GM18502 (cell line): ENCODE data around the gene FUNDC1.
"Not testable (repeated sequence)": the region's sequence is repeated elsewhere in the genome, so short reads cannot be mapped to it uniquely, and the experiment has no call there.

Experiments
- ATAC-seq: cut with Tn5 transposase; IDR thresholded peaks from one replicate; pipeline ENCODE4 v1.9.1; 2021; ENCODE audit warnings: mild to moderate bottlenecking; ENCODE audit not compliant: unreplicated experiment, poor library complexity

FUNDC1 gene, protein sequence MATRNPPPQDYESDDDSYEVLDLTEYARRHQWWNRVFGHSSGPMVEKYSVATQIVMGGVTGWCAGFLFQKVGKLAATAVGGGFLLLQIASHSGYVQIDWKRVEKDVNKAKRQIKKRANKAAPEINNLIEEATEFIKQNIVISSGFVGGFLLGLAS

DNA sequence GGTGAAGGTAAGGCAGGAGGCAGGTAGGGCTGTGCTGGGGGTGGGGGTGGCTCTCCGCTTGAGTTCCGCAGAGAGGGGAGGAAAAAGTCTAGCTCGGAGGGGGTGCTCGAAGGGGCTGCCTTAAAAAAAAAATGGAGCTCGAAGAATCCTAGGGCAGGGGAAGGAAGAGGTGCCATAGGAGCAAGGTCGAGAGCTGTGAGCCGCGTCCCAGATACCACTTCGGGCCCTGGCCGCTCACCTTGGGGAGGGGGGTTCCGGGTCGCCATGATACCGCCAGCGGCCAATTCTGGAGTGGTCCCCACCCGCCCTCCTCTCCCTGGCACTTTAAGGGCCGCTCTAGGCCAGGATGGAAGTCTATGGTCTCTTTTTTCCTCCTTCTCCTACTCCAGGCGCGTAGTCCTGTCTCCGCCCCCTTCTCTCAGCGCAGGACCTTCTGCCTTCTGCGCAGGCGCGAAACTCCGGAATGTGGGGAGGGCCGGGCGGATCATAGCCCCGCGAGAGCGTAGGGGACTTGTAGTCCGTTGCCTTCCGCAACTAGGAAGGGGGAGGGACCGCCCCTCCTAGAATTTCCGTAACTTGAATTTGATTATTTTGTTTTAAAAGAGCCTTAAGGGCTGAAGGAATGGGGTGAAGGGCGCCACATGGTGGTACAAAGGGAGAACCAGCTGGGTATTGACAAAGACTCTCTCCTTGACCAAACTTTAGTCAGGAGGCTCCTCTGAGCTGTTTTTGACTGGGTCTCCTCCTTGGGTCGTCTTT, at the start of gene FUNDC1:
Gene FUNDC1, minus strand, starts transcription at position 293 of the 759 bp plus-strand sequence. Its CDS starts 27 bp downstream, at position 266.
- ATAC-seq = peak; percentile 99

DNA sequence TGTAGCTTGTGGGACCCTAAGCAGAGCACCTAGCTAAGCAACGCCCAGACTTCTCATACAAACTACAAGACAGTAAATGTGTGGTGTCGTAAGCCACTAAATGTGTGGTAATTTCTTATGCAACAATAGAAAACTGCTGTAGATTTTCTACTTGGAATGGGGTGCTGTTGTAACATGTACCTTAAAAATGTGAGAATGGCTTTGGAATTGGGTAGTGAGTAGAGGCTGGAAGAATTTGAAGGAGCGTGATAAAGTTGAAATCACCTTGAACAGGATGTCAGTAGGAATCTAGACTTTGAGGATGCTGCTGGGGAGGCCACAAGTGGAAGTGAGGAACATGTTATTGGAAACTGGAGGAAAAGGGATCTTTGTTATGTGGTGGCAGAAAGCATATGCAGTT, 43.2 kb upstream of the FUNDC1 start:
- ATAC-seq = no peak

DNA sequence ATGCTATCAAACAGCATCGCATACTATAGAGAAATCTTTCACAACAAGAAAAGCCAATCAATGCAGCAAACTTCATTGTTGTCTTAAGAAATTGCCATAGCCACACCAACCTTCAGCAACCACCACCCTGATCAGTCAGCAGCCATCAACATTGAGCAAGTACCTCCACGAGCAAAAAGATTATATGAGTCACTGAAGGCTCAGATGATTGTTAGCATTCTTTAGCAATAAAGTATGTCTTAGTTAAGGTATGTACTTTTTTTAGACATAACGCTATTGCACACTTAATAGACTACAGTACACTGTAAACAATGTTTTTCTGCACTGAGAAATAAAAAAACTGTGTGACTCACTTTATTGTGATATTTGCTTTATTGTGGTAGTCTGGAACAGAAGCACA, 37.8 kb upstream of the FUNDC1 start:
- ATAC-seq = no peak

DNA sequence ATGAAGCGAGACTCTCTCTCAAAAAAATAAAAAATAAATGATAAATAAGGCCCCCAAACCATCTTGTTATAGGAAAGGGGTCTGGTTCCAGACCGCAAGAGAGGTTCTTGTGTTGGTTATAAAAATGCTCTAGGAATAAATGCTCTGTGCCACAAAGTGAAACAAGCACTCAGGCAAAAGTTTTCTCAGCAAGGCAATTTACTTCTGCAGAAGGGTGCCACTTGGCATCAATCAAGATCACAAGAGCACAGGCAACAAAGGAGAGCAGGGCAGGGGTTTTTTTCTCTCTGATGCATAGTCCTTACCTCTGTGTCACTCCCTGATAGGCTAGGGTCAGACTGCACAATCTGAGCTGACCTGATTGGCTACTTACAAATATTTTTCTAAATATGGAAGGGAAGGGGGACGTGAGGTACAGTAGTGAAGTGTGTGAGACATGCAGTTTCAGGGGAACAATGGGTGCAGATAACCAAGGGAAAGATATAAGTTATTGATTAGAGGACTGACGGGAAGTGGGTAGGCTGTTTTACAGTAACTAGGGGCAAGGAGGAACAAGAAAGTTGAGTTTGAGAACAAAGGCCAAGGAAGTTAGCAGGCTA, 29.8 kb upstream of the FUNDC1 start:
- no peak for ATAC-seq

DNA sequence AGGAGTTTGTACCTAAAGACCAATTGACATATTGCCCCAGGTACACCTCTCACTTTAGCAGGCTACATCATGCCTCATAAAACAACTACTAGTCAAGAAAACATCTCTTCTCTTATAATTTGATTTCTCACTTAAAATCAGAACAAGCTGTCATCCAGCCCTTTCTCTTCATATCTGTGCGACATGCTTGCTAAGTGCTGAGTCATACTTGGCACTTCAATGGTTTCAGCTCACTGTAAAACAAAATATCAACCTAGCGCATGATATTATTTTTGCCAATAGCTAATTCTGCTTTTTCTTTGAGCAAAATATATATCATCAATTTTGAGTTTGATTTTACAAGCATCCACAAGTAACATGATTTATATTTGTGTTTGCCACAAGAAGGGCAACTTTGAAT, 27.9 kb upstream of the FUNDC1 start:
- no peak for ATAC-seq

DNA sequence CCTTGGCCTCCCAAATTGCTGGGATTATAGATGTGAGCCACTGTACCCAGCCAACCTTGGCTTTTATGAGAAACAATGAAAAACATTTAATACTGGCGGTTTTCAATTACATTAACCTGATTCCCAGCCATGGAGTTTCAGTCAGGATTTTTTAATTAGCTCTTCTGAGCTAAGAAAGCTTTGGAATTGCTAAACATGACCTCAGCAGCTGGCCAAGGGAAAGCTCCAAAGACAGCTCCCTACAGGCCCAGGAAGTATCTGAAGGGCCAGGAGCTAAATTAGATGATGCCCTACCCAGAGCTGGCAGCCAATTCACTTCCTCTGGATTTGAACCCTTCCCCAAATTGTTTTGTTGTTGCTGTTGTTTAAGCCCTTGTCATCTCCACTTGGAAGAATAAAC, 26.5 kb upstream of the FUNDC1 start:
- ATAC-seq = no peak

DNA sequence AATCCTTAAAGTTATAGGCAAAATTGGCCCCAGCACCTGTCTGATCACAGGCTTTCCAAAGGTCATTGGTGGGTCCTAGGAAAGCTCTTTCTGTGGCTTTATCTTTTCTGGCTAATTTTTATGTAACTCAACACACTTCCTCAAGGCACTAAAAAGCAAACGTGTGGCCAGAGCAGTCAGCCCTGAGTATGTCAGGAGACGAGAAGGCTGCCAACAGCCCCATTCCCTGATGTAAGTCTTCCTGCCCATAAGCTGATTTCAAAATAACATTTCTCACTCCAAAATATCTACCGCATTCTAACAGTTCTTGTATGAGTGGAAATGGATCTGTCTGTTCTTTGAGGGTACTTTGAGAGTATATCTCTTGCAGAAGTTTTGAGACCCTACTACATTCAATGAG, 25.5 kb upstream of the FUNDC1 start:
- ATAC-seq = no peak

DNA sequence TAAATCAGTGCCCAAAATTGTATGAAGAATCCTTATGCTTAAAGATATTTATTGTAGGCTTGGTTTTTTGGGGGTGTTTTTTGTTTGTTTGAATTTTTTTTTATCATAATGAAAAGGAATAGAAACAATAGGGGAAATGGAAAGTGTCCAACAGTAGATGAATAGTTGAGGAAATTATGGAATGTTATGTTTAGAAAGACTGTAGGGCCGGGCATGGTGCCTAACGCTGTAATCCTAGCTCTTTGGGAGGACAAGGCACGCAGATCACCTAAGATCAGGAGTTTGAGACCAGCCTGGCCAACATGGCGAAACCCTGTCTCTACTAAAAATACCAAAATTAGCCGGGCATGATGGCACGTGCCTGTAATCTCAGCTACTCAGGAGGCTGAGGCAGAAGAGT, 19.2 kb upstream of the FUNDC1 start:
- ATAC-seq = not testable (repeated sequence)

DNA sequence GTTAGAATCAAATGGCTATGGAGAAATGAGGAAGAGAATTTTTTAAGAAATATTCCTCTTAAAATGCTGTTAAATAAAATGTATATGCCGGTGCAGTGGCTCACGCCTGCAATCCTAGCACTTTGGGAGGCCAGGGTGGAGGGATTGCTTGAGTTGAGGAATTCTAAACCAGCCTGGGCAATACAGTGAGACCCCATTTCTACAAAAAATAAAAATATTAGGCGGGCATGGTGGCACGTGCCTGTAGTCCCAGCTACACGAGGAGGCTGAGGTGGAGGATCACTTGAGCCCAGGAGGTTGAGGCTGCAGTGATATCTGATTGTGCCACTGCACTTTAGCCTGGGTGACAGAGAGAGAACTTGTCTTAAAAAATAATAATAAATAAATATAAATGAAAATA, 7.9 kb upstream of the FUNDC1 start:
- no peak for ATAC-seq

DNA sequence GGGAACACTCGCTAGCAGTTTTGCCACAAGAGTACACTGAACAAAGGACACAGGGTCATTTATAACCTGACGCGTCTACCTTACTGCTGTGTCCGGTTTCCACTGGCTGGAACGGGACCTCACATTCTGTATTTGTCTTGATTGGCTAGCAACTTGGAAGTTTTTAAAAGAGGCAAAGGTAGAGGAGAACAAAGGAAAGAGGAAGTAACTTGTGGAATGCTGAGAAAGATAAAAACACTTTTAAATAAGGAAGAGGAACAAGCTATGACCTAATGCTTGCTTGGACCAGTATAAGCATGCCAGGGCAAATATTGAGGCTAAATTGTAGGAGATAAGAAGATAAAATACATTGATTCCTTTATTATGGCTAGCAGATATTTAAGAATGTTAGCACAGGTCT, 2.8 kb upstream of the FUNDC1 start:
- ATAC-seq = not testable (repeated sequence)

DNA sequence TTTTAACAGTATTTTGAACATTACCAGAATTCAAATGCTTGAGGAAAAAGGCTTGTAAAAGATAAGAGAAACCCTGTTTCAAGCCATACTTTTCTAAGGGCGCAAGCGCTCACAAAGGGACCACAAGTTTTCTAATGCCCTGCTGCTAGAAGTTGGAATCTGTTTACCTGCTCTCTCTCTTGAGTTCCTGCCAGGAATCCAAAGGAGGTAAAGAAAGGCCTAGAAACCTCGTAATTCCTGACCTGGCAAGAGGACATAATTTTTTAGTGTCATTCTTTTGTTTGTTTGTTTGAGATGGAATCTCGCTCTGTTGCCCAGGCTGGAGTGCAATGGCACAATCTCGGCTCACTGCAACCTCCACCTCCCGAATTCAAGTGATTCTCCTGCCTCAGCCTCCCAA, 1.4 kb upstream of the FUNDC1 start:
- ATAC-seq = no peak

DNA sequence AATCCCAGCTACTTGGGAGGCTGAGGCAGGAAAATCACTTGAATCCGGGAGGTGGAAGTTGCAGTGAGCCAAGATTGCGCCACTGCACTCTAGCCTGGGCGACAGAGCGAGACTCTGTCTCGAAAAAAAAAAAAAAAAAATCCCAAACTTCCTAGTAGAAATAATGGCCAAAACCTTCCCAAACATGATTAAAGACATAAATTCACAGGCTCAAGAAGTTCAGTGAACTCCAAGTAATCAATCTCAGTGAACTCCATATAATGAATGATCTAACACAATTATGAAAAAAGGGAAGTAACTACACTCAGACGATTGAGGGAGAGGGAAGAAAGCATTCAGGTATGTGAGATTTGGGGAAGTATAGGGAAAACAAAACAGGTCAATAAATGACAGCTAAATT, 6.5 kb downstream of the FUNDC1 start:
- no peak for ATAC-seq

DNA sequence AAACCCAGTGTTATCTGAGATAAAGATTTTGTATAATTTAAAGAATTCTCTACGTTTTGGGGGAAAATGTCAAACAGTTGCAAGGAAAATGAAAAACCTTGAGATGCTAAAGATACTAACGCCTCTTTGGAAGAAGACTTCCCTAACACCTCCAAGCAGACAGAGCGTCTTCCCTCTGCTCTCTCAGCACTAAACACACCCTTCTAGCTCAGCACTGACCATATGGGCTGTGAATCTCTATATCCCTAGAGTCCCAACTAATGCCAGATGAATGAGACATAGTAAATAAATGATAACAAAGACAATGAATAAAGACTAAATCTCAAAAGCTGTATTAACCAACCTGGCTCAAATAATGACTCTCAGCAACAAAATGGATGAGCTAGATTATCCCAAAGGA, 13.3 kb downstream of the FUNDC1 start:
- ATAC-seq = no peak

DNA sequence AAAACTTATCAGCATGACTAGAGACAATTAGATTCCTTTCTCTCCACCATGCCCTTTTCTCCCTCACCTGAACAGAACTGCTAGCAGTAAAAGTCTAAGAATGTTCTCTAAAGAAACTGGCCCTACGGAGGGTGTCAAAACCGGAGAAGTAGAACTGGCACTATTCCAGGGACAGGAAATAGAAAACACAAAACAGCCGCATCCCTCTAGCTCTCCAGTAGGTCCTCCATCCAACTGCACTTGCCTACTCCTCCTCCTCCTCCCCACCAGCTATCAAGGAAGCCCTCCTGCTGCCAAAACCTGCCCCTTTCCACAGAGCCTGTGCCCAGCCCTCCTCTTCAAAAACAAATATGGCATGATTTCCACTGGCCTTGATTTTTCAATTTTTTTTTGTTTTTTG, 28.4 kb downstream of the FUNDC1 start:
- ATAC-seq = no peak

DNA sequence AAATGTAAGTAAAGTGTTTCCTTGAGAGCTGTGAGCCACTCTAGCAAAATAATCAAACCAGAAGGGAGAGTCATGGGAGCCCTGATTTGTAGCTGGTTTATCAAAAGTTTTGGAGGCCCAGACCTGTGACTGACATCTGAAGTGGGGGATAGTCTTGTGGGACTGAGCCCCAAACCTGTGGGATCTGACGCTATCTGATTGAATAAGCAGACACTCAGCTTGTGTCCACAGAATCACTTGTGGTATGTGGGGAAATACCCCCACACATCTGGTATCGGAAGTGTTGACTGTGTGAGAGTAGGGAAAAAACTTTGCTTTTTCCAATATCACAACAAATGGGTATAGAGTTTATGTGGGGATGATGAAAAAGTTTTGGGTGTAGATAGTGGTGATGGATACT, 35.4 kb downstream of the FUNDC1 start:
- ATAC-seq = peak; percentile 62

DNA sequence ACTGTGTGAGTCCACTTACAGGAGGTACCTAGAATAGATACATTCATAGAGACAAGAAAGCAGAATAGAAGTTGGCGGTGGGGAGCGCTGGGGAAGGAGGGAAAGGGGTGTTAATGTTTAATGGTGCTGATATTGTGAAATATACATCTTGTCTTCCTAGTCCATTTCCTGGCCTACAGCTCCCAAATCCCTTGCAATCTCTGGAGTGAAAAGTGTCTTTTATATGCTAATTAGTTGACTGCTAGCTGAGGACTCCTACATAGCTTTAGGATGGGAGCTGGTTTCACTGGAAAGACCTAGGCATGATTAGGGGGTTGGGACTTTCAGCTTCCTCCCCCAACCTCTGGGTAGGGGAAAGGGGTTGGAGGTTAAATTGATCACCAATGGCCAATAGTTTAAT, 36.0 kb downstream of the FUNDC1 start:
- no peak for ATAC-seq

DNA sequence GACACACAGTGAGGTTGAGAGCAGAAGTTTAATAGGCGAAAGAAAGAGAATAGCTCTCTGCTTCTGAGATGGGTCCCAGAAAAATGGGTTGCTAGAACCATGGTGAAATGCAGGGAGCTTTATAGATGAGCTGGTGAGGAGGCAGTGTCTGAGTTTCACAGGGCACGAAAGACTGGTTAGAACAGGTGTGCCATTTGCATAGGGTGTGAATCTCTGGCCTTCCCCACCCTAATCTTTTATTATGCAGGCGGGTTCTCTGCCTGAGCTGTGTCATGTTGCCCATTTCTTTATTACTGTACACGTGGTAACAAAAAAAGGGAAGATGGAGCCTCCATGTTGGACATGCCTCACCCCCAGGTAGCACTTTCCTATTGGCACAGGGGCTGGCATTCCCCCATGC, 39.1 kb downstream of the FUNDC1 start:
- ATAC-seq = no peak

DNA sequence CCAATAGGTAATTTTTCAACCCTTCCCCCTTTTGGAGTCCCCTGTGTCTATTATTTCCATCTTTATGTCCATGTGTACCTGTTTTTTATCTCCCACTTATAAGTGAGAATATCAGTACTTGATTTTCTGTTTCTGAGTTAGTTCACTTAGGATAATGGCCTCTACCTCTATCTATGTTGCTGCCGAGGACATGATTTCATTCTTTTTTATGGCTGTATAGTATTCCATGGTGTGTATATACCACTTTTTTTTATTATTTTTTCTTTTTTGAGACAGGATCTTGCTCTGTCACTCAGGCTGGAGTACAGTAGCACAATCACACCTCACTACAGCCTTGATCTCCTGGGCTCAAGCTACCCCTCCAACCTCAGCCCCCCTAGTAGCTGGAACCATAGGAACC, 47.6 kb downstream of the FUNDC1 start:
- no peak for ATAC-seq

DNA sequence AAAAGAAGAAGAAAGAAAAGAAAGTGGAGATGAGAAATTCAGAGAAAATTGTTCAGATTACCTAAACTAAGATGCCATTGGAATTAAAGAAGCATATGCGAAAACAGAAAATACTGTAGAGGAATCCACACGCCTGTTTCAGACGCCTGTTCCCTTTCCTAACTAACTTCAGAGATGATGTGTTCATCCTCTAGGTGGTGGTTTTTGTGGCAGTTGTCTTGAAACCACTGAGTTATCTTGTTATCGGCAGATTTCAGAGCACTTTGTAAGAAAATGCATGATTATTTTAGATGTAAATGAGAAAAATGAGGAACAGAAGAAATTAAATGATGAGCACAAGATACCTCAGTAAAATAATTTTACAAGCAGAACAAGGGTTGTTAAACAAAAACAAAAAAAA, 48.3 kb downstream of the FUNDC1 start:
- ATAC-seq = no peak

DNA sequence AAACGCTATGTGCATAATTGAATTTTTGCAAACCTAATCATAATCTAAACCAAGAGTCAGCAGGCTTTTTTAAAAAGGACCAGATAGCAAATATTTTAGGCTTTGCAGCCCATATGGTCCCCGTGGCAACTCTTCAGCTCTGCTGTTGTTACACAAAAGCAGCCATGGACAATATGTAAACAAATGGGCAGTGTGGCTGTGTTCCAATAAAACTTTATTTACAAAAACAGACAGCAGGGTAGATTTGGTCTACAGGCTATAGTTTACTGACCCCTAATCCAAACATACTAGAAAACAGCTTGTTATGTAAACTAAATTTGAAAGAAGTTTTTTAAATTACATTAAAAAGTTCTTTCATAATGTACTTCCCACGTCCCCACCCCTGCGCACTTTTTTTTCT, 53.1 kb downstream of the FUNDC1 start:
- no peak for ATAC-seq

DNA sequence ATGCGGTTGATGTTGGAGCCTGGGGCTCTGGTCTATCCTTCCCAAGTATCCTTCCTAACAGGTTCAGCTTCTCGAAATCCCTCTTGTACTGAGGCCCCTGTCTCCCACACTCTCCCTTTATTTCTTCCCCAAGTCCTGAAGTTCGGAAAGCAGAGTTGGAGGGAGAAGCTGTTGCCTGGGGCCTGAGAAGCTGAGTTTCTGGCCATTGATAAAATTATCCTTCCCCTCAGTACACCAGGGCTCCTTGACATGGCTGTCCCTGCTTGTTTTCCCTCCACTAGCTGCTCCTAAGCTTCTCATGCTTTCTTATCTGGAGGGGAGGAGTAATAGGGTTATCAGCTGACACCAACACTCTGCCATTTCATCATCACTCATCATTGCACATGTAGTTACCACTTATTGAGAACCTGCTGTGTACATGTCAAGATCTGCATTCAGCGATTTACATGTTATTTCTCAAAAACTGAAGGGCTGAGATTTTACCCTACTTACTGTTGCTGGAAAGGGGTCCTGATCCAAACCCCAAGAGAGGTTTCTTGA, 58.0 kb downstream of the FUNDC1 start:
- ATAC-seq = no peak
